Activated CD4-positive, alpha-beta T cell treated with anti-CD3 and anti-CD28 coated beads, Interleukin-2, Interleukin-4, amounts not matched to agents 100 ng/mL and 50 ng/mL, durations not matched to agents 16 hours and 8 hours (primary cell): Measurements from ENCODE around the gene ASPSCR1.

Experiments used
- DNase-seq: peaks from one replicate; pipeline ENCODE4 v3.0.0-alpha.2; 2020; ENCODE audit warnings: low spot score

ASPSCR1 gene

DNA sequence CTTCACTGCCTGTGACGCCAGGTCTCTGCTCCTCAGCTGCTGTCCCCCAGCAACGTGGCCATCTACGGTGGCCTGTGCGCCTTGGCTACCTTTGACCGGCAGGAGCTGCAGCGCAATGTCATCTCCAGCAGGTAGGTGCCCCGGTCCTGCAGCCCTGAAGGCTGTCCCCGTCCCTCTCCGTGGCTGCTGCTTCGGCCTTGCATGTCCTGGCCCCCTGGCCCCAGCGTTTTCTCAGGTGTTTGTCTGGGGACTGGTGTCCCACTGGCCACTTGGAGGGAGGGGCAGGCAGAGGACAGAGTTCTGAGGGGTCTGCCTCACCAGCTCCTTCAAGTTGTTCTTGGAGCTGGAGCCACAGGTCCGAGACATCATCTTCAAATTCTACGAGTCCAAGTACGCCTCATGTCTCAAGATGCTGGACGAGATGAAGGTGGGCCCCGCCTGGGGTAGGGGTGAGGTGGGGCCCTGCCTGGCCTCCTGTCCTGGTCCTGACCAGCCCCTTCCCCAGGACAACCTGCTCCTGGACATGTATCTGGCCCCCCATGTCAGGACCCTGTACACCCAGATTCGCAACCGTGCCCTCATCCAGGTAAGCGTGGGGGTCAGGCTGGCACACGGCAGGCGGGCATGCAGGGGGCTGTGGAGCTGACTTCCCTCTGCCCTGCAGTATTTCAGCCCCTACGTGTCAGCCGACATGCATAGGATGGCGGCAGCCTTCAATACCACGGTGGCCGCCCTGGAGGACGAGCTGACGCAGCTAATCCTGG, 78.7 kb downstream of the ASPSCR1 start:
- DNase-seq, result no peak

DNA sequence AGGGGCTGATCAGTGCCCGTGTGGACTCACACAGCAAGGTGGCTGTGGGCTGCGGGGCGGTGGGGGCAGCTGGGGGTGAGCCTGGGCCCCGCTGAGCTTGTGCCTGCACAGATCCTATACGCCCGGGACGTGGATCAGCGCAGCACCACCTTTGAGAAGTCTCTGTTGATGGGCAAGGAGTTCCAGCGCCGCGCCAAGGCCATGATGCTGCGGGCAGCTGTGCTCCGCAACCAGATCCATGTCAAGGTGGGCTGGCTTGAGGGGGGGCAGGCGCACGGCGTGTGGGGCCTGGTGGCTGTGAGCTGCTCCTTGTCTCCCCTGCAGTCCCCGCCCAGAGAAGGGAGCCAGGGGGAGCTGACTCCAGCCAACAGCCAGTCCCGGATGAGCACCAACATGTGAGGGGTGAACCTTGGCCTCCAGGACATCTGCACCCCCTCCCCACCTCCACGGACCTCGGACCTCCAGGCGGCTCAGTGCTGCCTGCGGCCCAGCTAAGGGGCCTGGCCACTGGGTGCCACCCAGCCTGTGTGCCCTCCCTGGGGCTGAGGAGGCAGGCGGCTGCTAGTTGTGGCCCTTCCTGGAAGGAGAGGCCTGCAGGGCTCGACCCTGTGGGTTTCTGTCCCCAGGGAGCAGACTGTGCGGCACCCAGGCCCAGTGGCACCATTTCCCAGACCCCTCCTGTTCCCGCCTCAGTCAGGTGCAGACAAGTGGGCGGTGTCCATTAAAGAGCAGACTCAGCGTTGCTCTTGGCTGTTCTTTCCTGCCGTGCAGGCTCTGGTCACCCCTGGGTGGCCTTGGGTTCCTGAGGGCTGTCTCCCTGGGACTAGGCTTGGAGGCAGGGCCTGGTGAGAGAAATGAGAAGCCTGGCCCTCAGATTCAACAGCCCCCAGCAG, 79.5 kb downstream of the ASPSCR1 start:
- no peak for DNase-seq

DNA sequence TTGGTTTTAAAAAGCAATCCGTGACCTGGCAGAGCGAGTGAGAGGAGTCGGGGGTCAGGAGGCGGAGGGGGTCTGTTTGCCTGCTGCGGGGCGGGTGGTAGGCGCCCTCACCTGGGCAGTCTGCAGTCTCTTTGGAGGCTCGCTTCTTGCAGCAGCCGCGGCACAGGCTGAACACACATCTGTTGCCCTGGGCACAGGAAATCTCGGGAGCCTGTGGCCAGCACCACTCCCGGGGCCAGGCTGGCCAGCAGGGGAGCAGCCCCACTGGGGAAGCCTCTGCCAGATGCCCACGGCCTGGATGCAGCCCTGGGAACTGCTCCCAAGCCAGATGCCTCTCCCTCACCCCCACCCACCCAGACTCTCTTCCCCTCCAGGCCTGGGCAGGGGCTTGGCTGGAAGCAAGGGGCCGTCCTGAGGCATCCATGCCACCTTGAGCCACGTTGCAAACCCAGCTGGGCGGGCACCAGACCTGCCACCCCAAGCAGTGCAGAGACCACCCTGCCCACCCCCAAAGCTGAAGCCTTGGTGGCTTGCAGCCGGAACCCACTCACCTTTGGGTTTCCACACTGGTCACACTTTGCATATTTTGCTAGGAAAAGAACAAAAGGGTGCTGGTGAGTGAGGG, 80.9 kb downstream of the ASPSCR1 start:
- DNase-seq, result no peak

DNA sequence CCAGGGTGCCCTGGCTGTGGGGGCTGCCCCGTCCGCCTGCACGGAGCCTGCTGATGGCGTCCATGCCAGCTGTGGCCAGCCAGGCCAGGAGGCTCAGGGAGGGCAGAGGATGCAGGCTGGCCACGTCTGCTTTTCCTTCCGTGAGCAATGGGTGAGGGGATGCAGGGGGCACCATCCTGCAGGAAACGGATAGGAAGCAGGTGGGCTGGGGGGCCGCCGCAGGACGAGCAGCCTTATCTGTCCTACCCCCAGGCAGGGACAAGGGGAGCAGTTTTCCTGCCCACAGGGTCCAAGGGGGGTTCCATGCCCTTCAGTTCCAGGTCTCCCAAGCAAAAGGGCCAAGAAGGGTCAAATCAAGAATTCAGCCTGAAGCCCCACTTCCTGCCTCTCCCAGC, 81.4 kb downstream of the ASPSCR1 start:
- no peak for DNase-seq

DNA sequence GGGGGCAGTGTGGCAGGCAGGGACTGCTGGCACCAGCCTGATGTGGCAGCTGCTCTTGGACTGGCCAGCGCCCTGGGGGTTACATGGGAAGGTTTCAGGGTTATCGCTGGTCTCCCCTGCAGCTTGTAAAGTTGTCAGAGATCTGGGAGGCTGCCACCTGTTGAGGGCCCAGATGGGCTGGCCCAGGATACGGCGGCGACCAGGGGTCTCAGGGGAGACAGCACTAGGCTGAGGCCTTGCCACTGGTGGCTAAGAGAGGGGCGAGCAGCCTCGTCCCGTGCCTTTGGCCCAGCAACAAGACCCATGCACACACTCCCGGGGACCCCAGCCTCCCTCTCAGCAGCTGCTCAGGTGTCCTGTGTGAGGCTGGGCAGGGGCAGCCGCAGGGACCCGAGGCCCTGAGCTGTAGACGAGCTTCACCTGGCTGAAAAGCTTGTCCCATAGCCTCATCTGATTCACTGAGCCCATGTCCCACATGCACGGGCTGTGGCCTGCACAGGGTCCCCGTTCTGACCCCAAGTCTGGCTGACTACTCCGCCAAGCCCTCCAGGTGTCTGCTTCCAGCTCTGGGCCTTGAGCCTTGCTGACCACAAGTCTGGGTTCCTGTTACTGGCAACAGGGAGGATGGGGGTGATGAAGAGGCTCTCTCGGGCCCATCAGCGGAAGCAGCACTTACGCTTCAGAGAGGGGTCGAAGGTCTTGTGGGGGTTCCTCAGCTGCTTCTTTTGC, 82.0 kb downstream of the ASPSCR1 start:
- DNase-seq, result no peak

DNA sequence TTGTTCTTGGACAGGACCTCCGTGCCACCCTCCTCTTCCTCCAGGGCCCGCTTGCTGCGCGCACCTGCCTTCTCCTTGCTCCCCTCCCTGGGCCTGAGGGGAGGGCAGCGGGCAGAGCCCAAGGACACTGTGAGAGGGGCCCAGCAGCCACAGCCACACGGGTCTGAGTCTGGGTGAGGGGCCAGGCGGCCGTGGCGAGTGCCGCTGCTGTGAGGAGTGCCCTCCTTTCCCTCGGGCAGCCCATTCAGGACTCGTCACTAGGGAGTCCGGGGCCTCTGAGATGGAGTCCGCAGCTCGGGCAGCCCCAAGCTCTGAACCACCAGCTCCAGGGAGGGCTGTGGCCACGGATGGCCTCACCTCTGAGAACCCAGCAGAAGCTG, 82.6 kb downstream of the ASPSCR1 start:
- DNase-seq, result no peak

DNA sequence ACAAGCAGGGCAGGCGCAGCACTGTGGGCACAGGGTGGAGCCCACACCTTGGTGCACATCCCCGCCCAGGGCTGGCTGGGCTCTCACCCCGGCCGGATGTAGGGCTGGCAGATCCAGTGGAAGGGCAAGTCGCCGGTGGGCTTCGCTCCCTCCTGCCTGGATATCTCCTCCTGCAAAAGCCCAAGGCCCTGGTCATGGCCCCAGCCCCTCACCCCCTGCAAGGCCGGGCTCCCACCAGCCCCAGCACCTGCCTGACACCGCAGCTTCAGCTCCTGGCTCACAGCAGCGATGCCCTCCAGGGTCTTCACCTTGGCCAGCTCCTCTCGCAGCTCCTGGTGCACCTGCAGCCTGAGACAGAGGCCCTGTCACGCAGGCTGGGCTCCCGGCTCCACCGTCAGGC, 83.2 kb downstream of the ASPSCR1 start:
- DNase-seq, result no peak

DNA sequence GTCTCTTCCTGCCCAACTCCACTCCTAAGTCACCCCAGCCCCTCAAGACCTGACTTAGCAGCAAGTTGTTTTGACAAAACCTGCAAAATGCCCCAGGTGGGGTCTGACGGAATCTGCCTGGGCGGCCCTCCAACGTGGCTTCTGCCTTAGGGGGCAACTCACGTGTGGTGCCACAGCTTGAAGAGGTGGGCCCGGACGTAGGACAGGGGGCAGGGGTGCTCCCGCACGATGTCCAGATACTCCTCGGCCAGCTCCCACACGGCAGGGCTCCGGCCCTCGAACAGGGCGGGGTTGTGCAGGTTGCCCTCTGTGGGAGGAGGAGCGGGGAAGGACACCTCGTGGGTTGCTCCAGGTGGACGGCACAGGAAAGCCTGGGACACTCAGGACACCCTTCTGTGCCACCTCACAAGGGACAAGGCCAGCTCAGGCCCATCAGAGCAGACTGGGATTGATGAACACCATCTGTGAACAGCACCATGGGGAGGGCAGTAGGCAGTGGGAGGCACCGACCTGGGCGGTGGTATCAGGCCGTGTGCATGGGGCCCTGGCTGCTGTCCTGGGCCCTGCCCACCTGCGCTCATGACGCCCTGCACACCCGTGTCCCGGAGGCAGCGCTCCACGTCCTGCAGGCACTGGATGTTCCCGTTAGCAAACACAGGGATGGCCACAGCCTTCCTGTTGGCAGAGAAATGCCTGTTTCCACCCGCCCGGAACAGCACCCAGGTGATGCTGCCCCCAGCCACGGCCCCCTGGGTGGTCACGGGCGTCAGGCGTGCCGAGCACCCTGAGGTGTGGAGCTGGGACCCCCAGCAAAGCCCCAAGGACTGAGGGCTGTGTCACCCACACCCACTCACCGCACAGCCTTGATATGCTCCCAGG, 83.9 kb downstream of the ASPSCR1 start:
- DNase-seq, result no peak

DNA sequence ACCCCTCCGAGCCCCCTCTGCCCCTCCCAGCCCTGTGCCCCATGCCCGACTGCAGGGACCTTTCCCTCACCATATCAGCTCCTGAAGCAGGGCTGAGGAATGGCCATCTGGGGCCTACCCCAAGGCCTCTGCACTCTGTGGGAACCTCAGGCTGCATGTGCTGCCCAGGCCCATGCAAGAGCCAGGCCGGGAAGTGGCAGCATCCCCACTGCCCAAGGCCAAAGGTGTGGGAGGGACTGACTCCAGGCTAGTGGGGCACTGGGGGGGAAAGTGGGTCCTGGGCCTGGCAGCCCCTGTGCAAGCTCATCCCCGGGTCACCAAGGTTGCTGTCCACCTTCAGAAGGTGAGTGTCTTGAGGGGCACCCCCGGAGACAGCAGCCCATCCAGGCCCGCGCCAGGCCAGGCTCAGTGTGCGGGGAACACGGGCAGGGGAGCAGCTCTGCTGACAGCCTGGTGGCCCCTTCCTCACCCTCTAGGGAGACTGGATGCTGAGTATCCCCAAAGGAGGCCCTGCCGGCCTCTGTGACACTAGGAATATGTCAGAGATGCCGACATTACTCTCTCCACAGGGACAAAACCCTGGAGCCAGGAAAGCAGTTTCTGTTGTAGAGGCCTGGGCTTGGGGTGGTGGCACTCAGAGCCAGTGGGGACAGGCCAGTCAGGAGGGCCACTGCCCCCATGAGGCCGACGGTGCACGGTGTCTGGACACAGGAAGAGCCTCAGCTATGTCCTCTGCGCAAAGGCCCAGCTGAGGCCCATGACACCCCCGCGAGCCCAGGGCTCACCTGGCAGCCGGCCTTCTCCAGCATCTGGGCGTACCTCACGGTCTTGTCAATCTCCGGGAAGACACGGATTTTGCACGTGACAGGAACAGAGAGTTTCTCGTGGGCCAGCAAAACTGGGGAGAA, 84.9 kb downstream of the ASPSCR1 start:
- no peak for DNase-seq

DNA sequence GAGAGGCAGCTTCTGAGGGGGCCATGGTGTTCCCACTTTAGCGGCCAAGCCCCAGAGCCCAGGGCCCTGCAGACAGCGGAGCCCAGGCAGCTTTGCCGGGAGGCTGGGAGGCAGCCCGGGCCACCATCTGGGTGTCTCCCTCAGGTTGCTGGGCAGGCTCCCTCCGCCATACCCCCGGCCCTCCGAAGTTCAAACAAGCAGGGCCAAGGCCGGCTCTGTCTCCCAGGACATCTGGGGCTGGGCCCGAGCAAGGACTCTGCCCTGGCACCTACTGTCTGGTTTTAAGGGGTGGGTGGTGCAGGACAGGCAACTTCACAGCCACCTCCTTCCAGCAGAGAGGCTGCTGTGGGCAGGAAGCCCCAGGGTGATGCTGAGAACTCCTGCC, 85.5 kb downstream of the ASPSCR1 start:
- DNase-seq, result no peak

DNA sequence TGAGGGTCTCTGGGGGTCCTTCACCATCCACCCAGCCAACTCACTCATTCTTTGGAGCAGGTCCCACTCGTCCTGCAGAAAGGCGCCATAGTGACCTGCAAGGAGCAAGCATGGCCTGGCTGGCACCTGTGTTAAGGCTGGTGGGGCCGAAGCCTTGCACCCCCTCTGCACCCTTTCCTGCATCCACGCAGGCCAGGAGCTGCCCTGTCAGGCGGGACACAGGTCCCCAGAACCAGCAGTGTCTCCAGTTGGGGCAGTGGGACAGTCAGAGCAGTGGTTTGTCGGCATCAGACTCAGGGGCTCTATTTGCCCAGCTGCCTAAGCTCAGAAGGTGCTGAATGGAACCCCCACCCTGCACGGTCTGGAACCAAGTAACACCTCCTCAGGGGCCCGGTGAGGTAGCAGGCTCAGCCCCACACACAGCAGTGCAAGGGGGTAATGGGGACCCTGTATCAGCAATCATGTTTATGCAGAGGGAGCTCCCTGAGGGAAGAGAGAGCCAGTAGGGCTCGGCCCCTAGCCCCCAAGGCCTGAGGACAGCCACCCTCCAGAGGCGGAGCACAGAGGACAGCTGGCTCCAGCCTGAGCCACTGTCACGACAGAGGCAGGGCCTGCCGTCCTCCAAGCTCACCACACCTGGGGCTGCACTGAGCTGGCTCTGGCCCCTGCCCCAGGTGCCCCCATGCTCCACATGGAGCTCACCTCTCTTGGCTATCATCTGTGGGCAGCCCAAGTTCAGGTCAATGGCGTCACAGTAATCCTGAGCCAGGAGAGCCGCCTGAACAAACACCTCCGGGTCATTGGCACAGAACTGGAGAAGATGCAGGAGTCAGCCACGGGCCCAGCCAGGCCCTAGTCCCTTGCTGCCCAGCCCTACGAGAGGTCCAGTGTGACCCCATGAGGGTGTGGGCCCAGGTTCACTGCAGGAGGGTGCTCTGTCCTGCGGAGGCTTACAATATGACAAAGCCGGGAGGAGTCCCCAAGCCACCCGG, 86.3 kb downstream of the ASPSCR1 start:
- no peak for DNase-seq

DNA sequence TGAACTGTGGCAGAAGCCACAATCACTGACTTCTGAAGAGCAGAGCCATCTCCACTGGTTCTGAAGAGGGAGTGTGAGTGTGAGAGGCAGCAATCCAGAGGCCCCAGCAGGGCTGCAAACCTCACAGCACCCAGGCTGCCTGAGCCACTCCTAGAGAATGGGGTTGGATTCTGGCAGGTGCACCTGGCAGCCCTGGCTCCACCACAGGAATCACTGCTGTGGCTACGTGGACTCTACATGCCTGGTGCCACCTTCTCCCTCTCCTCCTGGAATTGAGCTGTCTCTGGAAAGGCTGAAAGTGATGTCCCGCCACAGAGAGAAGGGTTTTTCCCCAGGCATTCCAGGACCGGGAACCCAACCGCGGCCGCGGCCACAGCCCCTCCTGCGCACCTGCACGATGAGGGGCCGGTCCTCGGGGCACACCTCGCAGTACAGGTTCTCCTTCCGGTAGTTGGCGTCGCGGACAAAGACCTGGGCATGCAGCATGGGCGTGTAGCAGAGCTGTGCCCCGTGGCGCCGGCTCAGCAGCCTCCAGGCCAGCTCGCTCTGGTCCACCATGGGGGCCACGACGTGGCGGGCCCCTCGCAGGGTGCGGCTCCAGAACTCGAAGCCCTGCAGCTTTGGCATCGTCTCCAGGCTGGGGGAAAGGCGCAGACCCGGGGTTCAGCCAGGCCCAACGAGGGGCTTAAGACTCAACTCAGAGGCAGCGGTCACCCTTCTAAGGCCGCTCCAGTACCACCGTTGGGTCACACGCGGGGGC, 87.2 kb downstream of the ASPSCR1 start:
- DNase-seq, result no peak

DNA sequence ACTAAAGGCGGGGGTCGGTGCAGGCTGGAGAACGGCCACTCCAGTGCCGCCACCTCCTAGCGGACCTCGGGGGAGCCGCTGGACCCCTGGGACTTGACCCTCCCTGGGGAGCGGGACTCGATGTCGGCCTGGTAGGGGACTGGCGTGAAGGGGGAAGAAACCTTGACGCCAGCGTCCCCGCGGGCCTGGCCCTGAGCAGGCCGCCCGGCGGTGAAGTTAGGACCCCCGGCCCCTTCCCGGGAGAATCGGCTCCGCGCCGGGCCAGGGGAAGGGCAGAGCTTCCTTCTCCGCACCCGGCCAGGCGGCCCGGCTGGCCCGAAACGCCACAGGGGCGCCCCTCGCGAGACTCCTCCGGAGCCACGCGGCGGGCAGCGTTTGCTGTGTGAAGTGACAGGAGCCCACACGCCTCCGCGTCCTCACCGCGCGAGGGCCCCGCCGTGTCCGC, 87.8 kb downstream of the ASPSCR1 start:
- DNase-seq, result no peak

DNA sequence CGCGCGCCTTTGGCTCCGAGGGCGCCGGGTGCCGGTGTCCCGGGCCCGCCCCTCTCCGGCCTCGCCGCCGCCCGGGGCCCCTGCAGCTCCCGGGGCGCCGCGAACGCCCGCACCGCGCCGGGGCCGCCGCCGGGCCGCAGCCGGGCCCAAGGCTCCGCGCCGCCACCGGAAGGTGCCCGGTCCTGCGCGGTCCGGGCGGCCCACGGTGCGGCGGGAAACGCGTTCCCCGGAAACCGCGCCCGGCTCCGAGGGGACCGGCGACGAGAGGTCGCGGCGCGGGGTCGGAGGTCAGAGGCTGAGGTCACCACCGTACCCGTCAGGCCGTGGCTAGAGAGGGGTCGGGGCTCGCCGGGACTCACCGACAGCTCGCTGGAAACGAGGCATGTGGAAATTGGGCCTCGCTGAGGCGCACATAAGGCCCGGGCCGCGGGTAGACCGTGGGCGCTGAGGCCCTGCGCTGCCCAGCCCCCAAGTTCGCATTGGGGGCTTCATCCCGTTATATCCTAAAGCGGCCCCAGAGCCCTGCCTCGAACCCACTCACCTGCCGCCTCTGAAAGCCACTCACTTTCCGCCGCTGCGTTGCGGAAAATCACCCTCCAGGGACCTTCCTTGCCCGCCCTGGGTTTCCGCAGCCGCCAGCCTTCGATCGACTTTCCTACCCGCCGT, 88.3 kb downstream of the ASPSCR1 start, which contains the start of gene DUS1L:
Gene DUS1L, minus strand, starts transcription at position 167 of the 666 bp plus-strand sequence. CDS start 745 bp downstream, outside the sequence.
- peak; percentile 69 for DNase-seq
